Left kidney (tissue), 2 donors: ENCODE measurements around the gene DNAH9. TPM values are rescaled to one million over a fixed set of nuclear protein-coding genes. Genes with fewer than 3 reads are reported as not detected.

ENCODE experiments used
- DNase-seq: peaks from one replicate; pipeline ENCODE4 v3.0.0-alpha.2; 2013
- polyA plus RNA-seq: library from polyadenylated mRNA; unstranded; fragments of 120-200 nt; gene quantifications from one replicate; pipeline ENCODE4 v1.2.1, GENCODE V29; 2013; ENCODE audit not compliant: insufficient read length

The DNAH9 gene
- polyA plus RNA-seq, 1 donor, result 4.5 TPM

GRCh38 chr17:11768981-11769380 is 170.7 kb downstream of the DNAH9 start:
- DNase-seq, result no peak

GRCh38 chr17:11772031-11772430 is 173.8 kb downstream of the DNAH9 start:
- DNase-seq, result no peak

GRCh38 chr17:11779892-11780291 is 181.6 kb downstream of the DNAH9 start:
- DNase-seq, result no peak

- no peak for DNase-seq
These were observed 182.4 kb downstream of the DNAH9 start for GRCh38 chr17:11780621-11781020.

- no peak for DNase-seq
These were observed 188.6 kb downstream of the DNAH9 start for GRCh38 chr17:11786711-11787438.

- DNase-seq, result no peak
These were observed 197.6 kb downstream of the DNAH9 start for GRCh38 chr17:11795906-11796305.

GRCh38 chr17:11797803-11798202 is 199.5 kb downstream of the DNAH9 start:
- no peak for DNase-seq

GRCh38 chr17:11803231-11803969 is 205.1 kb downstream of the DNAH9 start:
- DNase-seq, result no peak

GRCh38 chr17:11805138-11805537 is 206.9 kb downstream of the DNAH9 start:
- DNase-seq, result no peak

- DNase-seq, result no peak
These were observed 207.7 kb downstream of the DNAH9 start for GRCh38 chr17:11805952-11806351.

GRCh38 chr17:11807606-11808005 is 209.3 kb downstream of the DNAH9 start:
- no peak for DNase-seq

- DNase-seq, result no peak
These were observed 215.0 kb downstream of the DNAH9 start for GRCh38 chr17:11813278-11813677.

GRCh38 chr17:11813871-11814270 is 215.6 kb downstream of the DNAH9 start:
- DNase-seq, result no peak

- no peak for DNase-seq
These were observed 216.5 kb downstream of the DNAH9 start for GRCh38 chr17:11814655-11815262.

GRCh38 chr17:11816409-11816808 is 218.1 kb downstream of the DNAH9 start:
- DNase-seq, result no peak

- no peak for DNase-seq
These were observed 225.6 kb downstream of the DNAH9 start for GRCh38 chr17:11823862-11824261.

GRCh38 chr17:11825572-11826209 is 227.4 kb downstream of the DNAH9 start:
- no peak for DNase-seq

- DNase-seq, result peak; percentile 27
These were observed 234.3 kb downstream of the DNAH9 start for GRCh38 chr17:11832401-11833137.

GRCh38 chr17:11836508-11836907 is 238.2 kb downstream of the DNAH9 start:
- no peak for DNase-seq

- DNase-seq, result no peak
These were observed 241.8 kb downstream of the DNAH9 start for GRCh38 chr17:11840052-11840451.

- DNase-seq, result no peak
These were observed 242.6 kb downstream of the DNAH9 start for GRCh38 chr17:11840831-11841230.

- DNase-seq, result no peak
These were observed 250.1 kb downstream of the DNAH9 start for GRCh38 chr17:11848330-11848729.
